Mesendoderm (in vitro differentiated cells): Measurements from ENCODE around the gene STK40.

ENCODE experiments used
- DNase-seq: peaks from one replicate; pipeline ENCODE4 v3.0.0; 2013
- H2AK5ac ChIP-seq: 2 replicates; pipeline ENCODE4 v1.6.1; 2013; ENCODE audit warnings: low read length, inconsistent platforms
- H2BK120ac ChIP-seq: 2 replicates; pipeline ENCODE4 v1.6.1; 2013; ENCODE audit warnings: low read depth, mild to moderate bottlenecking, low read length, moderate library complexity, mixed read lengths
- H2BK15ac ChIP-seq: replicated peaks from 2 replicates; pipeline ENCODE4 v1.6.1; 2013; ENCODE audit warnings: low read depth, mild to moderate bottlenecking, moderate library complexity
- H2BK5ac ChIP-seq: 2 replicates; pipeline ENCODE4 v1.6.1; 2013; ENCODE audit warnings: low read length, inconsistent platforms
- H3K18ac ChIP-seq: 2 replicates; pipeline ENCODE4 v1.6.1; 2013; ENCODE audit warnings: mild to moderate bottlenecking, low read length, mixed read lengths
- H3K23ac ChIP-seq: one replicate; pipeline ENCODE4 v1.6.1; 2013; ENCODE audit warnings: low read length
- H3K27ac ChIP-seq: 2 replicates; pipeline ENCODE4 v1.5.1; 2013; ENCODE audit warnings: low read depth, mild to moderate bottlenecking, inconsistent platforms, low read length, moderate library complexity
- H3K27me3 ChIP-seq: 2 replicates; pipeline ENCODE4 v1.6.1; 2013; ENCODE audit warnings: low read length, control low read depth, mild to moderate bottlenecking, inconsistent platforms; ENCODE audit not compliant: insufficient read depth, poor library complexity
- H3K36me3 ChIP-seq: 2 replicates; pipeline ENCODE4 v1.6.1; 2013; ENCODE audit warnings: low read length, inconsistent platforms; ENCODE audit not compliant: control insufficient read depth, insufficient read depth
- H3K4ac ChIP-seq: one replicate; pipeline ENCODE4 v1.6.1; 2013; ENCODE audit warnings: low read depth, mild to moderate bottlenecking, low read length, moderate library complexity
- H3K4me1 ChIP-seq: 2 replicates; pipeline ENCODE4 v1.6.1; 2013; ENCODE audit warnings: low read depth, low read length, inconsistent platforms; ENCODE audit not compliant: control insufficient read depth
- H3K4me2 ChIP-seq: 2 replicates; pipeline ENCODE4 v1.6.1; 2013; ENCODE audit warnings: low read length
- H3K4me3 ChIP-seq: 2 replicates; pipeline ENCODE4 v1.5.1; 2013; ENCODE audit warnings: mild to moderate bottlenecking, low read length
- H3K56ac ChIP-seq: one replicate; pipeline ENCODE4 v1.6.1; 2013; ENCODE audit warnings: low read length
- H3K79me1 ChIP-seq: 2 replicates; pipeline ENCODE4 v1.6.1; 2013; ENCODE audit warnings: low read length, inconsistent platforms
- H3K79me2 ChIP-seq: 2 replicates; pipeline ENCODE4 v1.6.1; 2013; ENCODE audit warnings: mild to moderate bottlenecking, low read length; ENCODE audit not compliant: control insufficient read depth, insufficient read depth
- H3K9ac ChIP-seq: 2 replicates; pipeline ENCODE4 v1.6.1; 2013; ENCODE audit warnings: low read length, inconsistent platforms
- H4K5ac ChIP-seq: one replicate; pipeline ENCODE4 v1.6.1; 2013; ENCODE audit warnings: low read length
- H4K8ac ChIP-seq: one replicate; pipeline ENCODE4 v1.6.1; 2013; ENCODE audit warnings: low read depth, mild to moderate bottlenecking, control low read depth, low read length, moderate library complexity
- WGBS: extraction: QIAGEN DNeasy Blood & Tissue Kit; methylation state at CpG from one replicate; pipeline ENCODE4 v1.1.7; 2013; ENCODE audit warnings: low lambda C conversion rate, missing lambda C conversion rate; ENCODE audit not compliant: insufficient coverage; ENCODE audit errors: extremely low coverage; 5-methylcytosine and 5-hydroxymethylcytosine counted together

The STK40 gene

DNA sequence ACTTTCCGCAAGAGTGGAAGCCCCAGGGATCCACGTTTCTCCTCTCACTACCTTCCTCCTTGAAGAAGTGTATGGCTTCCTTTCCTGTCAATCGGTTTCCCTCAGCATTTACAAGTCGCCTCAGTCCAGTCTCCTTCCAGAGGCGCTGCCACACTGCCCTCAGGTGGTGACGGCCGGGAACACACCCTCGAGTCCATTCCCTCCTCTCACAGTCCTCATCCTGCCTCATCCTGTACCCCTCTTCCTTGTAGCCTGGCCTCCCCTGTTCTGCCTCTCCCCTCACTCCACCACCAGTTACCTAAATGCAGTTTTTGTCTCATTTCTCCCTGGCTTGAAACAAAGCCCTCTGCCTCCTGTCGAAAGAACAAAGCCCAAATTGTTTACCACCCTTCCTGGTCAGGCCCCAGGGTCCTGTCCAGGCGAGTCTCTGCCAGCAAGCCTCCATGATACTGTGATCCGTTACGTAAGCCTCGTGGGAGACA lies 35.2 kb upstream of the STK40 start:
- H3K4me1 ChIP-seq = no peaks in the 10 kb centered on the region
- H3K27ac ChIP-seq = no peak overlapping the region
- no peak overlapping the region for H2AK5ac ChIP-seq
- H3K4ac ChIP-seq = no peak overlapping the region
- no peak overlapping the region for H2BK5ac ChIP-seq
- peak; percentile 89 for DNase-seq
- no CpG with 5 or more reads among the region's 13 CpGs for WGBS
- H2BK15ac ChIP-seq = no peak overlapping the region
- H3K23ac ChIP-seq = no peak overlapping the region
- no peaks in the 10 kb centered on the region for H3K27me3 ChIP-seq
- H3K79me2 ChIP-seq = no peaks in the 10 kb centered on the region
- no peak overlapping the region for H4K5ac ChIP-seq
- no peak overlapping the region for H4K8ac ChIP-seq
- H3K4me2 ChIP-seq = no peak overlapping the region
- H3K4me3 ChIP-seq = no peak overlapping the region
- H3K9ac ChIP-seq = no peak overlapping the region
- no peaks in the 10 kb centered on the region for H3K79me1 ChIP-seq
- H3K36me3 ChIP-seq = no peaks in the 10 kb centered on the region
- no peak overlapping the region for H3K18ac ChIP-seq
- no peak overlapping the region for H2BK120ac ChIP-seq
- H3K56ac ChIP-seq = peak overlapping the region; percentile 62

DNA sequence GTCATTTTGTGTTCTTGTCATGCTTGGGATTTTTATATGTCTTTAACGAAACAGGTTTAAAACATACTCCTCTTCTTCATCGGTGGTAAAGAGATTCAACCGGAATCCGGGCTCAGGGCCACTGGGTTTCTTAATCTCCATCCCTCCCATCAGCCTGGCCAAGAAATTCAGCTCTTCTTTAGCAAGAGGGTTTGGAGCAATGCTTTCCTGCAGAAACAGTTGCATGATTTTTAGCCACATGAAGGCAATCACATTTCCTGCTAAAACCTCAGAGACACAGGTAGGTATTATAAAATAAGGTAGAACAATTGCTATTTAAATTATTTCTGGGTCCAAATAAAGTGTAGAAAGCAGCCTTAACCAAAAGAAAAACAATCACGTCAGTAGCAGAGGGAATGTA lies 34.7 kb upstream of the STK40 start:
- H3K4me2 ChIP-seq = no peak overlapping the region
- H3K27me3 ChIP-seq = no peaks in the 10 kb centered on the region
- H3K36me3 ChIP-seq = no peaks in the 10 kb centered on the region
- WGBS = no CpG with 5 or more reads among the region's 5 CpGs
- H3K27ac ChIP-seq = no peak overlapping the region
- no peak overlapping the region for H3K4ac ChIP-seq
- no peak overlapping the region for H3K9ac ChIP-seq
- no peak overlapping the region for H4K5ac ChIP-seq
- H3K56ac ChIP-seq = no peak overlapping the region
- no peak for DNase-seq
- no peak overlapping the region for H2AK5ac ChIP-seq
- no peak overlapping the region for H3K18ac ChIP-seq
- no peaks in the 10 kb centered on the region for H3K79me1 ChIP-seq
- H3K4me1 ChIP-seq = no peaks in the 10 kb centered on the region
- no peak overlapping the region for H3K23ac ChIP-seq
- H2BK120ac ChIP-seq = no peak overlapping the region
- H4K8ac ChIP-seq = no peak overlapping the region
- no peak overlapping the region for H3K4me3 ChIP-seq
- H2BK5ac ChIP-seq = no peak overlapping the region
- H3K79me2 ChIP-seq = no peaks in the 10 kb centered on the region
- H2BK15ac ChIP-seq = no peak overlapping the region

DNA sequence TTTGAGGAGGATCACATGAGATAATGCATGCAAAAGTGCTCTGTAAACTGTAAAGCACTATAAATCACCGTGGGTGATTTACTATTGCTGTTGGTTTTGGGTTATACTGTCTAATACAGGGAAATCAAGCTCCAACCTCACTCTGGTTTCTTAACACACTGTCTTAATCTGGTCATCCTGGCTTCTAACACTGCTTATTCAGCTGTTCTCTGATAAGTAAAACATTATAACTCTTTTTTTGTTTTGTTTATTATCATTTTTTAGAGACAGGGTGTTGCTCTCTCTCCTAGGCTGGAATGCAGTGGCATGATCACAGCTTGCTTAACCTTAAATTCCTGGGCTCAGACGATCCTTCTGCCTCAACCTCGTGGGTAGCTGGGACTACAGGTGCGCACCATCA lies 33.8 kb upstream of the STK40 start:
- H4K8ac ChIP-seq = no peak overlapping the region
- no peaks in the 10 kb centered on the region for H3K79me2 ChIP-seq
- H3K4me2 ChIP-seq = no peak overlapping the region
- no peak overlapping the region for H3K23ac ChIP-seq
- no peak overlapping the region for H2AK5ac ChIP-seq
- H3K79me1 ChIP-seq = no peaks in the 10 kb centered on the region
- no peak overlapping the region for H3K4ac ChIP-seq
- H3K4me1 ChIP-seq = no peaks in the 10 kb centered on the region
- no peak overlapping the region for H2BK15ac ChIP-seq
- H3K9ac ChIP-seq = no peak overlapping the region
- H2BK120ac ChIP-seq = no peak overlapping the region
- DNase-seq = no peak
- WGBS = no CpG with 5 or more reads among the region's 4 CpGs
- no peaks in the 10 kb centered on the region for H3K36me3 ChIP-seq
- H2BK5ac ChIP-seq = no peak overlapping the region
- H3K4me3 ChIP-seq = no peak overlapping the region
- H3K18ac ChIP-seq = no peak overlapping the region
- no peak overlapping the region for H3K27ac ChIP-seq
- no peak overlapping the region for H4K5ac ChIP-seq
- H3K56ac ChIP-seq = no peak overlapping the region
- no peaks in the 10 kb centered on the region for H3K27me3 ChIP-seq

DNA sequence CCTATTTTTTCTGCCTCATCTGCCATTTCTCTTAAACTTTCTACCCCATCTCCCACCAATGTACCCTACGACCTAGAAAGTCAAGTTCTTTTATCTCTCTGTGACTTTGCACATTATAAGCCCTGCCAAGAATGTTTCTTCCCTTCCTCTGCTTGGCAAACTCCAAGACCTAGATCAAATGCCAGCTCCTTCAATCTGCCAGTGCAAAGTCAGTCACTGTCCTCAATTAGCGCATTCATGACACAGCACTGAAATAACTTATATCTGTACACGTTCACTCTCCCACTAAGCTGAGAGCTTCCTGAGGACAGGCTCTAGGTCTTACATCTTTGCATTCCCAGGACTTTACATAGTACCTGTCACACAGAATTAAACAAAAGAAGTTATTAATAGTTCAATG lies 33.4 kb upstream of the STK40 start:
- Histone ChIP-seq H3K4me1 (no peaks in the 10 kb centered on the region), H3K9ac (no peak overlapping the region), H3K27ac (no peak overlapping the region), H2BK120ac (no peak overlapping the region), H3K56ac (no peak overlapping the region), H4K8ac (no peak overlapping the region), H3K36me3 (no peaks in the 10 kb centered on the region), H3K79me2 (no peaks in the 10 kb centered on the region), H2BK5ac (no peak overlapping the region), H3K27me3 (no peaks in the 10 kb centered on the region), H3K4ac (no peak overlapping the region), H3K23ac (no peak overlapping the region), H3K4me2 (no peak overlapping the region), H3K18ac (no peak overlapping the region), H3K79me1 (no peaks in the 10 kb centered on the region), H3K4me3 (no peak overlapping the region), H2BK15ac (no peak overlapping the region), H4K5ac (no peak overlapping the region), H2AK5ac (no peak overlapping the region)
- no CpG with 5 or more reads among the region's 3 CpGs for WGBS
- no peak for DNase-seq

DNA sequence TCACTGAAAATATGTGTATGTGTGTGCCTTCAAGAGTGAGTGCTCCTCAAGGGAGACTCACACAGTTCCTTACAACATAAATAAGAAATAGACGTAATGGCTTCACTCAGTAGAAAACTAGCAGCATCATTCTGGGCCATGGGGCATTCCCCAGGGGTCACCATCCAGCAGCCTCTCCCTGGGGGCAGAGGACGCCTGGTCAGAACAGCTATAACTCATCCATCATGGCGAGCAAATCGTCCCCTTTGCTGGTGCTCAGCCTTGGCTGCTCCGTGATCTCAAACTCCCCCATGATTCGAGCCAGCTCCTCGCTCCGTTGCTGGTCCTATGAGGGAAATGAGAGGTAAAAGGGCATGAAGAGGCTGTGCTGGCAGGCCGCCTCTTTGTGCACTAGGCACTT lies 32.2 kb upstream of the STK40 start:
- no peak overlapping the region for H2BK5ac ChIP-seq
- H3K9ac ChIP-seq = no peak overlapping the region
- H3K27me3 ChIP-seq = no peaks in the 10 kb centered on the region
- no peak overlapping the region for H2BK120ac ChIP-seq
- H3K23ac ChIP-seq = no peak overlapping the region
- H4K8ac ChIP-seq = no peak overlapping the region
- no CpG with 5 or more reads among the region's 9 CpGs for WGBS
- H3K79me2 ChIP-seq = no peaks in the 10 kb centered on the region
- H3K56ac ChIP-seq = no peak overlapping the region
- no peak overlapping the region for H2BK15ac ChIP-seq
- no peak overlapping the region for H3K4ac ChIP-seq
- H3K4me2 ChIP-seq = no peak overlapping the region
- no peaks in the 10 kb centered on the region for H3K79me1 ChIP-seq
- no peak overlapping the region for H4K5ac ChIP-seq
- H3K36me3 ChIP-seq = no peaks in the 10 kb centered on the region
- H3K4me3 ChIP-seq = no peak overlapping the region
- H3K27ac ChIP-seq = no peak overlapping the region
- H2AK5ac ChIP-seq = no peak overlapping the region
- DNase-seq = no peak
- H3K4me1 ChIP-seq = no peaks in the 10 kb centered on the region
- H3K18ac ChIP-seq = no peak overlapping the region

DNA sequence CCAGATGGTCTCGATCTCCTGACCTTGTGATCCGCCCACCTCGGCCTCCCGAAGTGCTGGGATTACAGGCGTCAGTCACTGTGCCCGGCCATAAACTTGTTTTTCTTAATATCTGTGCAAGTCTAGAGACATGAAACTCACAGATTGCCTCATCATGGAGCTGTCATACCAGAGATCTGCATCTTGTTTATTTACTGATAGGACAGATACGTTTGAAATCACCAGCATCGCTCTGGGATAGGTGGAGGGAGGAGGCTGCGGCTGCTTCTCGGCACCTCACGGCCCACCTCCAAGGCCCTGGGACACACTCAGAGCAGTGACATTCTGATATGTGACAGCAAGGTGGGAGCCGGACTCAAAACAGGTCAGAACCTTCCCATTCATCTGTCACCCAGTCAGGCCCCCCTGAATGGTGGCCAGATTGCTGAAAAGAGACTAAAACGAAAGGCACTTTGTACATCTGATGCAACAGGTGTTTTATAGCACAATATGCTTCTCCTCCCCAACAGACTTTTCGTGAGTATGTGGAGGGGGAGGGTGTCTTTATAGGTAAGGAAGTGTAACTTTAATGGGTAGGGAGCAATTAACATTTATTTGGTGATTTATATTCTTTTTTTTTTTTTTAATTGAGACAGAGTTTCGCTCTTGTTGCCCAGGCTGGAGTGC lies 30.1 kb upstream of the STK40 start:
- H3K56ac ChIP-seq = no peak overlapping the region
- no peak overlapping the region for H2AK5ac ChIP-seq
- no peaks in the 10 kb centered on the region for H3K79me1 ChIP-seq
- H2BK5ac ChIP-seq = no peak overlapping the region
- no peak overlapping the region for H3K4me2 ChIP-seq
- H3K79me2 ChIP-seq = no peaks in the 10 kb centered on the region
- H4K8ac ChIP-seq = no peak overlapping the region
- no CpG with 5 or more reads among the region's 15 CpGs for WGBS
- H3K27me3 ChIP-seq = no peaks in the 10 kb centered on the region
- no peak overlapping the region for H2BK15ac ChIP-seq
- no peak overlapping the region for H3K23ac ChIP-seq
- H3K36me3 ChIP-seq = no peaks in the 10 kb centered on the region
- no peak overlapping the region for H3K27ac ChIP-seq
- no peak overlapping the region for H3K9ac ChIP-seq
- no peak overlapping the region for H3K4me3 ChIP-seq
- H2BK120ac ChIP-seq = no peak overlapping the region
- no peaks in the 10 kb centered on the region for H3K4me1 ChIP-seq
- H3K4ac ChIP-seq = no peak overlapping the region
- no peak for DNase-seq
- no peak overlapping the region for H3K18ac ChIP-seq
- H4K5ac ChIP-seq = no peak overlapping the region
